ENCODE results near the gene MDM2. TPM values are rescaled to one million over a fixed set of nuclear protein-coding genes. Genes with fewer than 3 reads are reported as not detected.

MDM2 gene
- total RNA-seq, 1 donor from 2014 or later = 123 TPM

- H3K4me3 Mint-ChIP-seq = no peak overlapping the region
- peaks cover 7% of the 10 kb centered on the region for H3K4me1 Mint-ChIP-seq
- DNase-seq (ENCODE audit: low read depth, low spot score) = no peak
- no peaks in the 10 kb centered on the region for H3K36me3 Mint-ChIP-seq (ENCODE audit: low read depth)
- TF ChIP-seq, protein P1, sequence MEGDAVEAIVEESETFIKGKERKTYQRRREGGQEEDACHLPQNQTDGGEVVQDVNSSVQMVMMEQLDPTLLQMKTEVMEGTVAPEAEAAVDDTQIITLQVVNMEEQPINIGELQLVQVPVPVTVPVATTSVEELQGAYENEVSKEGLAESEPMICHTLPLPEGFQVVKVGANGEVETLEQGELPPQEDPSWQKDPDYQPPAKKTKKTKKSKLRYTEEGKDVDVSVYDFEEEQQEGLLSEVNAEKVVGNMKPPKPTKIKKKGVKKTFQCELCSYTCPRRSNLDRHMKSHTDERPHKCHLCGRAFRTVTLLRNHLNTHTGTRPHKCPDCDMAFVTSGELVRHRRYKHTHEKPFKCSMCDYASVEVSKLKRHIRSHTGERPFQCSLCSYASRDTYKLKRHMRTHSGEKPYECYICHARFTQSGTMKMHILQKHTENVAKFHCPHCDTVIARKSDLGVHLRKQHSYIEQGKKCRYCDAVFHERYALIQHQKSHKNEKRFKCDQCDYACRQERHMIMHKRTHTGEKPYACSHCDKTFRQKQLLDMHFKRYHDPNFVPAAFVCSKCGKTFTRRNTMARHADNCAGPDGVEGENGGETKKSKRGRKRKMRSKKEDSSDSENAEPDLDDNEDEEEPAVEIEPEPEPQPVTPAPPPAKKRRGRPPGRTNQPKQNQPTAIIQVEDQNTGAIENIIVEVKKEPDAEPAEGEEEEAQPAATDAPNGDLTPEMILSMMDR (conservative IDR thresholded peaks at IDR 0.05) = no peak
- no peaks in the 10 kb centered on the region for H3K27me3 Mint-ChIP-seq (ENCODE audit: low read depth)
- H3K9me3 Mint-ChIP-seq = no peaks in the 10 kb centered on the region
- H3K27ac Mint-ChIP-seq (ENCODE audit: unreplicated experiment) = no peak overlapping the region
Observed at GRCh38 chr12:68789144-68789878, 18.7 kb upstream of the MDM2 start.

DNA sequence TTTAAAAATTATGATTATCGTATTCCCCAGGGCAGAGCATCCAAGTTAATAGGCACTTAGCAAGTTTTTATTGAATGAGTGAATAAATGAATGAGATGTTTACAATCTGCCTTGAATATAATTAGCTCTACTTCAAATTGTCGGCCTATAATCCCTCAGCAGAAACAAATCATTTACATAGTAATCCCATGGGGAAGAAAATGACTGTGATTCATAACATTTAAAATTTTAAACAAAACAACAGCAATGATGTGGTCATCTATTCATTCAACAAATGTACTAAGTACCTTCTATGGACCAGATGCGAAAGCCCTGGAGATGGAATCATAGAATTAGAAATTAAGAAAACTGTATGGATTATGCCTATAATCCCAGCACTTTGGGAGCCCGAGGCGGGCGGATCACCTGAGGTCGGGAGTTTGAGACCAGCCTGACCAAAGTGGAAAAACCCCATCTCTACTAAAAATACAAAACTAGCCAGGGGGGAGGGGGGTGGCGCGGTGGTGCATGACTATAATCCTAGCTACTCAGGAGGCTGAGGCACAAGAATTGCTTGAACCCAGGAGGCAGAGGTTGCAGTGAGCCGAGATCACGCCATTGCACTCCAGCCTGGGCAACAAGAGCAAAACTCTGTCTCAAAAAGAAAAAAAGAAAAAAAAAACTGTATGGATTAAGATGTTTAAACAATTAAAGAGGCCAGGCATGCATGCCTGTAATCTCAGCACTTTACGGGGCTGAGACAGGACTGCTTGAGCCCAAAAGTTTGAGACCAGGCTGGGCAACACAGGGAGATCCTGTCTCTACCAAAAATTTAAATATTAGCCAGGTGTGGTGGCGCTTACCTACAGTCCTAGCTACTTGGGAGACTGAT, 17.7 kb upstream of the MDM2 start:
- Mint-ChIP-seq H3K27me3 (ENCODE audit: low read depth) (no peaks in the 10 kb centered on the region), H3K27ac (ENCODE audit: unreplicated experiment) (no peak overlapping the region), H3K4me3 (no peak overlapping the region), H3K4me1 (peaks cover 7% of the 10 kb centered on the region), H3K36me3 (ENCODE audit: low read depth) (no peaks in the 10 kb centered on the region), H3K9me3 (no peaks in the 10 kb centered on the region)
- TF ChIP-seq, protein P1 (conservative IDR thresholded peaks at IDR 0.05) = no peak
- no peak for DNase-seq (ENCODE audit: low read depth, low spot score)

GRCh38 chr12:68790952-68791234, 17.1 kb upstream of the MDM2 start:
- H3K4me3 Mint-ChIP-seq = no peak overlapping the region
- TF ChIP-seq, protein P1 (conservative IDR thresholded peaks at IDR 0.05) = no peak
- no peaks in the 10 kb centered on the region for H3K36me3 Mint-ChIP-seq (ENCODE audit: low read depth)
- no peaks in the 10 kb centered on the region for H3K27me3 Mint-ChIP-seq (ENCODE audit: low read depth)
- H3K27ac Mint-ChIP-seq (ENCODE audit: unreplicated experiment) = no peak overlapping the region
- peaks cover 7% of the 10 kb centered on the region for H3K4me1 Mint-ChIP-seq
- DNase-seq (ENCODE audit: low read depth, low spot score) = no peak
- no peaks in the 10 kb centered on the region for H3K9me3 Mint-ChIP-seq

DNA sequence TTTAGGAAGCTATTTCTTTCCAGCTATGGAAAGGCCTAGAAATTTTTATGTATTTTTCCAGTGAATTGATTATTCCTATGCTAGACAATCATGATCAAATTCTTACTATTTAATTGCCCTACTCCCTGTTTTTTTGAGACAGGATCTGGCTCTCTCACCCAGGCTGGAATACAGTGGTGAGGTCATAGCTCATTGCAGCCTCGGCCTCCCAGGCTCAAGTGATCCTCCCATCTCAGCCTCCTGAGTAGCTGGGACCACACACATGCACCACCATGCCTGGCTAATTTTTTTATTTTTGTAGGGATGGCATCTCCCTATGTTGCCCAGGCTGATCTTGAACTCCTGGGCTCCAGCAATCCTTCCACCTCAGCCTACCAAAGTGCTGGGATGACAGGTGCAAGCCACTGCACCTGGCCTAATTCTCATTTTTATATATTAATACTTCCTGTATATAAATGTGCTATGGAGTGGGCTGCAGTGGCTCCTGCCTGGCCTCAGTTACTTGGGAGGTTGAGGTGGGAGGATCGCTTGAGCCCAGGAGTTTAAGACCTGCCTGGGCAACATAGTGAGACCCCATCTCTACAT, 16.0 kb upstream of the MDM2 start:
- Mint-ChIP-seq H3K27ac (ENCODE audit: unreplicated experiment) (no peak overlapping the region), H3K4me3 (no peak overlapping the region), H3K9me3 (no peaks in the 10 kb centered on the region), H3K36me3 (ENCODE audit: low read depth) (no peaks in the 10 kb centered on the region), H3K4me1 (peaks cover 7% of the 10 kb centered on the region), H3K27me3 (ENCODE audit: low read depth) (no peaks in the 10 kb centered on the region)
- DNase-seq (ENCODE audit: low read depth, low spot score) = no peak
- TF ChIP-seq, protein P1 (conservative IDR thresholded peaks at IDR 0.05) = no peak

GRCh38 chr12:68792952-68793351, 15.0 kb upstream of the MDM2 start:
- TF ChIP-seq, protein P1 (conservative IDR thresholded peaks at IDR 0.05) = no peak
- Mint-ChIP-seq H3K36me3 (ENCODE audit: low read depth) (no peaks in the 10 kb centered on the region), H3K27me3 (ENCODE audit: low read depth) (no peaks in the 10 kb centered on the region), H3K9me3 (no peaks in the 10 kb centered on the region), H3K4me1 (no peaks in the 10 kb centered on the region), H3K27ac (ENCODE audit: unreplicated experiment) (no peak overlapping the region), H3K4me3 (no peak overlapping the region)
- DNase-seq (ENCODE audit: low read depth, low spot score) = no peak

Measured in neural crest cell (in vitro differentiated cells).